Retinal pigment epithelial cell (primary cell): ENCODE results near the gene CABLES1.
"Not testable (repeated sequence)": the region's sequence is repeated elsewhere in the genome, so short reads cannot be mapped to it uniquely, and the experiment has no call there.

Source experiments
- DNase-seq: peaks from one replicate; pipeline ENCODE4 v3.0.0-alpha.2; 2010; ENCODE audit warnings: low read depth
- H3K4me3 ChIP-seq: 2 replicates; pipeline ENCODE4 v1.5.1; 2011; ENCODE audit warnings: mild to moderate bottlenecking, low read length, control low read depth, moderate library complexity
- TF ChIP-seq, protein P1 (sequence below): conservative IDR thresholded peaks from 2 replicates; pipeline ENCODE4 v1.5.1; 2011; ENCODE audit warnings: low read depth, low read length, control low read depth, inconsistent platforms

CABLES1 gene

DNA sequence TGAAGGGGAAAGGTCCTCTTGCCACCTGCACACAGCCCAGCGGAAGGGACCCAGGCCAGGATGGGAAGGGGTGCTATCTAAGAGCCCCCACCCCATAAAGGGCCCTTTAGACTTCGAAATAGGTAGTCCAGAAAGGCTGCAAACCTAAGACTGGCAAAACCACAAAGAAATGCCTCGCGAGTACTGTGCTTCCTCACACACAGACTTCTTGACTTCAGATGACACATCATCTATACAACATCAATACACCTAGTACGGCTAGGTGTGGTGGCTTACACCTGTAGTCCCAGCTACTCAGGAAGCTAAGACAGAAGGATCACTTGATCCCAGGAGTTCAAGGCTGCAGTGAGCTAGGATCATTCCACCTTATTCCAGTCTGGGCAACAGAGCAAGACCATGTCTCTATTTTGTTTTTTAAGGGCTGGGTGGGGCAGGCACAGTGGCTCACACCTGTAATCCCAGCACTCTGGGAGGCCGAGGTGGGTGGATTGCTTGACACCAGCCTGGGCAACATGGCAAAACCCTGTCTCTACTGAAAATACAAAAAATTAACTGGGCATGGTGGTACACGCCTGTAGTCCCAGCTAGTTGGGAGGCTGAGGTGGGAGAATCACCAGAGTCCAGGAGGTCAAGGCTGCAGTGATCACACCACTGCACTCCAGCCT is 125.8 kb downstream of the CABLES1 start:
- TF ChIP-seq, protein P1, sequence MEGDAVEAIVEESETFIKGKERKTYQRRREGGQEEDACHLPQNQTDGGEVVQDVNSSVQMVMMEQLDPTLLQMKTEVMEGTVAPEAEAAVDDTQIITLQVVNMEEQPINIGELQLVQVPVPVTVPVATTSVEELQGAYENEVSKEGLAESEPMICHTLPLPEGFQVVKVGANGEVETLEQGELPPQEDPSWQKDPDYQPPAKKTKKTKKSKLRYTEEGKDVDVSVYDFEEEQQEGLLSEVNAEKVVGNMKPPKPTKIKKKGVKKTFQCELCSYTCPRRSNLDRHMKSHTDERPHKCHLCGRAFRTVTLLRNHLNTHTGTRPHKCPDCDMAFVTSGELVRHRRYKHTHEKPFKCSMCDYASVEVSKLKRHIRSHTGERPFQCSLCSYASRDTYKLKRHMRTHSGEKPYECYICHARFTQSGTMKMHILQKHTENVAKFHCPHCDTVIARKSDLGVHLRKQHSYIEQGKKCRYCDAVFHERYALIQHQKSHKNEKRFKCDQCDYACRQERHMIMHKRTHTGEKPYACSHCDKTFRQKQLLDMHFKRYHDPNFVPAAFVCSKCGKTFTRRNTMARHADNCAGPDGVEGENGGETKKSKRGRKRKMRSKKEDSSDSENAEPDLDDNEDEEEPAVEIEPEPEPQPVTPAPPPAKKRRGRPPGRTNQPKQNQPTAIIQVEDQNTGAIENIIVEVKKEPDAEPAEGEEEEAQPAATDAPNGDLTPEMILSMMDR, result no peak
- DNase-seq, result no peak

DNA sequence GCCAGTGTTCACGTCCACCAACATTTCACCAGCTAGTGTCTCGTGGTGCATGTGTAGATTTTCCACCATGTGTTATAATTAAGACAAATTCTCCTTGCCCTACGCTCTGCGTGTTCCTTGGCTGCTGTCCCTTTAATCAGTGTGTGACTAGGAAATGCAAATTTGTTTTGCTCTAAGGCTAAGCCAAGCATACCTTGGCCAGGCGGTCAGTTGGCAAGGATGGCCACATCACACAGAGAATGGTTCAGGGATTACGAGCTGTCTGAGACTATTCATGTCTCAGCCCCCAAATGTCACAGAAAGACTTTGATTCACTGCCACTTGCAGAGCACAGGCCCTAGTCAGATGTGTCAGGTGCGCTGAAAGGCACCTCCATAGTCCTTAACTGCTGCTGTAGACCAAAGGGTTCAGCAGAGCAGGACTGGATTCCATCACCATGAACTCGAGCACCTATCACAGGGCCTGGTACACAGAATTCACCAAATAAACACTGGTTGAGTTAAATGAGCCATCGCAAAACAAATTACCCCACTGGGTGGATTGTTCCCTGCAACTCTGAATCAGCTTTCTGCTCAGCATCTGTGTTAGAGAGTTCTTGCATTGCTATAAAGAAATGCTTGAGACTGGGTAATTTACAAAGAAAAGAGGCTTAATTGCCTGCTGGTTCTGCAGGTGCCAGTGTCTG is 128.4 kb downstream of the CABLES1 start:
- TF ChIP-seq, protein P1, result no peak
- no peak overlapping the region for H3K4me3 ChIP-seq
- no peak for DNase-seq

More for the DNA sequence above, 125.8 kb downstream of the CABLES1 start:
- H3K4me3 ChIP-seq, result no peak overlapping the region

DNA sequence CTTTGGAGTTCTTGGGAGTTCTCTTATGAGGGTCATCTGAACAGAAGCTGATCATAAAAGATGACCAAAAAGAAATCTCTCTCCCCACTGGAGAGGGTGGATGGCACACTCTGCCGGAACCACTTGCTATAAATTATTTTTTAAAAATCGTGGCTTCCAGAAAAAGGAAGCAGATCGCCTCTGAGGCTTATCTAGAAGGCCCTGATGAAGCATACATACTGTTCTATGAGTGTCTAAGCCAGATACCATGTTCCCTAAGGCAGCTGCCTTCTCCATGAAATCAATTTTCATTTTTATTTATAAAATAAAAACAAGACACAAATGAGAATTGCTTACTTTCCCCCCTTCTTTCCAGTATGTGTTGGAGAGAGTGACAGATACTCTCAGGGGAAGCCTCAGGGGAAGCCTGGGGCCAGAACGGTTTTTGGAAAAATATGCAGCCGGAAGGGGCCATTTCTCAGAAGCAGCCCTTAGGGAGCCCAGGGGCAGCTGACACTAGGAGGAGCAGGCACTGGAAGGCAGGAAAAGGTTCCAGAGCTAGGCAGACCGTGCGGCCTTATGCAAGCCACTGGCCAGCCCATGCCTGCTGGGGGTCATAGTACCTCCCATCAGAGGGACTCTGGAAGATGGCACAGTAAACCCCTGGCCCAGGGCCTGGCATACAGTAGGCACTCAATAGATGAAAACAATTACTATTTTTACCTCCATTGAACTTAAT is 130.6 kb downstream of the CABLES1 start:
- no peak overlapping the region for H3K4me3 ChIP-seq
- DNase-seq, result no peak
- TF ChIP-seq, protein P1, result no peak

DNA sequence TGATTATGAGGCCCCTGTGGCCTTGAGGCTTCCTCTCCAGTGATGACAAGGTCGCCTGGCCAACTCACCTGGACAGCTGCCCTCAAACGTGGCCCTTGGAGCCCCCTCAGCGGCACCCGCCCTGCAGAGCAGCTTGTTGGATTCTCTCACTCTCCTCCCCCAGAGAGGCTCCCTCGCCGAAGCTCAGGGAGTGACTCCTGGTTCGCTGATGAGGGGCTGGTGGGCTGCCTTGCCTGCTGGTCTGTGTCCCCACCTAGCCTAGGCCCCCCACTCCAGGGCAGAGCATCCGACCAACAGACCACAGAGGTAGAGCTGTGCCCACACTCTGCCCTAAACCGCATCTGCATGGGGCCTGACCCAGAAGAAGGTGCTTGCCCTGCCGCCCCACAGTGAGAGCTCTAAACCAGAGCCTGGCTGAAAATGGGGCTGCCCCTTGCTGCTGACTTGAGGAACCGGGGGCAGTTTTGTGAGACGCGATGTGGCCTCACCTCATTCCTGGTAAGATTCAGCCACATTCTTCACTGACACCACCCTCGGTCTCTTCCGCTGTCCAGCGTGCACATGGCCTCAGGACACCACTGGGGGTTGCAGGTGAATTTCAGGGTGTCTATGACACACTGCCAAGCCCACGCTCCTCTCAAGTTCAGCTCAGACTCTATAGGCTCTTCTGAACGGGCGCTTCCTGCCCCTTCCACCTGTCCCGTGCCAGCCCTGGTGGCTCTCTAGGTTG is 131.6 kb downstream of the CABLES1 start:
- TF ChIP-seq, protein P1, result no peak
- DNase-seq, result no peak
- H3K4me3 ChIP-seq, result no peak overlapping the region

DNA sequence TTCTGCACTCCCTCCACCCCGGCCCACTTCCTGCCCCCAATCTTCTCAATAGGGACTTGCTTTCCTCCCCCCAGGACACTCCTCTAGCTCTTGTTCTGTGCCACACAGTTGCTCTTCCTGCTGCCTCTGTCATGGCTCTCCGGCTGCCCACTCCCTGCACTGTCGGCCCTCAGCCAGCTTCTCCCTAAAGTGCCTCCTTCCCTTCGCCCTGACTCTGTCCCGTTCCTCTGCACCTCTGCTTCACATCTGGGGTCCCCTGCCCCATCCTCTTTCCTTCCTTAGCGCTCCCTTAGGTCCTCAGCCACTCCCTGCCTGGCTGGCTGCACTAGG is 132.1 kb downstream of the CABLES1 start:
- H3K4me3 ChIP-seq, result no peak overlapping the region
- TF ChIP-seq, protein P1, result no peak
- DNase-seq, result no peak

DNA sequence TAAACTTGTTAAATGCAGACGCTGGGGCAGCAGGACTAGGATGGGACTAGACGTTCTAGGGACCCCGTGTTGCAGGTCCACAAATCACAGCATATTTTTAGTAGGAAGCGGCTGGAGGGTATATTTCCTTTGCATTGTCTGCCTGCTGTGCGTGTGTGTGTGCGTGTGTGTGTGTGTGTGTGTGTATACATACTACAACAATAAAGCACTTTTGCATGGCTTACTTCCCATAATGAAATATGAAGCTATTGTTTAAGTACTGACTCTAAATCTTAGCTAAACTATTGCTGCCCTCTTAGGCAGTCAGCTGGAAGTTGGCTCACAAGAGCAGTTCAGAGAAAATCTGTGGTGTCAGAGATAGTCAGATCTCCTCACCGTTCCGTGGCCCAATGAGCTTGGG is 133.4 kb downstream of the CABLES1 start:
- H3K4me3 ChIP-seq, result no peak overlapping the region
- DNase-seq, result no peak
- TF ChIP-seq, protein P1, result no peak

DNA sequence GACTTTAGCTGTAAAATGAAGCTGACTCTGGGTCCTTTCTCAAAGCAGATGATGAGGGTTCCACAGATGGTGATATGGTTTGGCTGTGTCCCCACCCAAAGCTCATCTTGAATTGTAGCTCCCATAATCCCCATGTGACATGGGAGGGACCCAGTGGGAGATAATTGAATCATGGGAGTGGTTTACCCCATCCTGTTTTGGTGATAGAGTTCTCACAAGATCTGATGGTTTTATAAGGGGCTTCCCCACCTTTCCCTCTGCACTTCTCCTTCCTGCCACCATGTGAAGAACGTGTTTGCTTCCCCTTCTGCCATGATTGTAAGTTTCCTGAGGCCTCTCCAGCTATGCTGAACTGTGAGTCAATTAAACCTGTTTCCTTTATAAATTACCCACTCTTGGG is 133.8 kb downstream of the CABLES1 start:
- DNase-seq, H3K4me3 ChIP-seq: not testable (repeated sequence)
